ENCODE data around the gene TRIM28.
"Not testable (repeated sequence)": the region's sequence is repeated elsewhere in the genome, so short reads cannot be mapped to it uniquely, and the experiment has no call there.

TRIM28 gene
- long read RNA-seq, donor 1, transcript TRIM28-213 (4 exons, 714 nt), result minor isoform, 7 of 54 reads
- long read RNA-seq, donor 1, transcript TRIM28-201 (17 exons, 2,960 nt), result major isoform, 32 of 54 reads
- long read RNA-seq, donor 1, partial matches to known transcripts, result 15 of 54 reads
- long read RNA-seq, donor 1, other reads (novel, unspliced or antisense), result 0 of 54 reads
- long read RNA-seq, donor 2, transcript TRIM28-213 (4 exons, 714 nt), result minor isoform, 6 of 121 reads
- long read RNA-seq, donor 2, transcript TRIM28-201 (17 exons, 2,960 nt), result major isoform, 21 of 121 reads
- long read RNA-seq, donor 2, partial matches to known transcripts, result 34 of 121 reads
- long read RNA-seq, donor 2, other reads (novel, unspliced or antisense), result 57 of 121 reads
- long read RNA-seq, donor 3, transcript TRIM28-213 (4 exons, 714 nt), result minor isoform, 8 of 49 reads
- long read RNA-seq, donor 3, transcript TRIM28-201 (17 exons, 2,960 nt), result major isoform, 14 of 49 reads
- long read RNA-seq, donor 3, partial matches to known transcripts, result 27 of 49 reads
- long read RNA-seq, donor 3, other reads (novel, unspliced or antisense), result 0 of 49 reads
- long read RNA-seq, donor 4, transcript TRIM28-213 (4 exons, 714 nt), result minor isoform, 12 of 308 reads
- long read RNA-seq, donor 4, transcript TRIM28-201 (17 exons, 2,960 nt), result major isoform, 25 of 308 reads
- long read RNA-seq, donor 4, partial matches to known transcripts, result 249 of 308 reads
- long read RNA-seq, donor 4, other reads (novel, unspliced or antisense), result 19 of 308 reads
- long read RNA-seq, donor 5, transcript TRIM28-213 (4 exons, 714 nt), result minor isoform, 23 of 151 reads
- long read RNA-seq, donor 5, transcript TRIM28-201 (17 exons, 2,960 nt), result major isoform, 57 of 151 reads
- long read RNA-seq, donor 5, partial matches to known transcripts, result 64 of 151 reads
- long read RNA-seq, donor 5, other reads (novel, unspliced or antisense), result 5 of 151 reads
- long read RNA-seq, donor 6, transcript TRIM28-213 (4 exons, 714 nt), result minor isoform, 23 of 111 reads
- long read RNA-seq, donor 6, transcript TRIM28-201 (17 exons, 2,960 nt), result major isoform, 32 of 111 reads
- long read RNA-seq, donor 6, partial matches to known transcripts, result 54 of 111 reads
- long read RNA-seq, donor 6, other reads (novel, unspliced or antisense), result 0 of 111 reads
- long read RNA-seq, donor 7, transcript TRIM28-201 (17 exons, 2,960 nt), result major isoform, 50 of 258 reads
- long read RNA-seq, donor 7, transcript TRIM28-213 (4 exons, 714 nt), result minor isoform, 24 of 258 reads
- long read RNA-seq, donor 7, partial matches to known transcripts, result 177 of 258 reads
- long read RNA-seq, donor 7, other reads (novel, unspliced or antisense), result 0 of 258 reads
- long read RNA-seq, donor 8, transcript TRIM28-201 (17 exons, 2,960 nt), result major isoform, 32 of 74 reads
- long read RNA-seq, donor 8, transcript TRIM28-213 (4 exons, 714 nt), result minor isoform, 9 of 74 reads
- long read RNA-seq, donor 8, partial matches to known transcripts, result 29 of 74 reads
- long read RNA-seq, donor 8, other reads (novel, unspliced or antisense), result 0 of 74 reads

DNA sequence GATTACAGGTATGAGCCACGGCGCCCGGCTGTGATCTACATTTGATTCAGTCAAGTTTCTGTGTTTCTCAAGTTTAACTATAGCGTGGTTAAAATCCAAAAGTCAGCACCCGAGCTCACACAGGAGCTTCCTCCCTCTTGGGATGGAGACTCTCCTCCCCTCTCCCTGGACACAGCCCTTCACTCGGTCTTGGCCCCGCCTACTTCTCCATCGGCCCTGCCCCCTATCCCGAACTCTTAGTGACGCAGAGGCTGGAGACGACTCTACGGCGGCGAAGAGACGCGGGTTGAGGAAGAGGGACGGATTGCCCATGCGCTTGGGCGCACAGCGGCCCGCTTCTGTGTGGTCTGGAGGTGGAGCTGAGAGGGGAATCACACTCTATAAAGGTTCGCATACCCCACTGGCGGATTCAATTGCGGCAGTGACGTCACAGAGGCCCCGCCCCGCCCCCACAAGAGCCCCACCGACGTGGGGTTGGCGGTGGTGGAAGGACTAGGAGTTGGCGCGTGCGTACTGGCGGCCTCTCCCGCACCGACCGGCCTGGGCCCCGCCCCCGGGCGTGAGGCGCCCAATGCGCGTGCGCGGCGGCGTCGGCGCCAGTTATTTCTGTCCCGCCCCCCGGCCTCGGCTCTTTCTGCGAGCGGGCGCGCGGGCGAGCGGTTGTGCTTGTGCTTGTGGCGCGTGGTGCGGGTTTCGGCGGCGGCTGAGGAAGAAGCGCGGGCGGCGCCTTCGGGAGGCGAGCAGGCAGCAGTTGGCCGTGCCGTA, at the start of gene TRIM28:
Gene TRIM28 (plus strand): TSS at position 239 of the 765 bp plus-strand sequence. CDS start 694 bp downstream, outside the sequence.
- peak; percentile 98 for DNase-seq

DNA sequence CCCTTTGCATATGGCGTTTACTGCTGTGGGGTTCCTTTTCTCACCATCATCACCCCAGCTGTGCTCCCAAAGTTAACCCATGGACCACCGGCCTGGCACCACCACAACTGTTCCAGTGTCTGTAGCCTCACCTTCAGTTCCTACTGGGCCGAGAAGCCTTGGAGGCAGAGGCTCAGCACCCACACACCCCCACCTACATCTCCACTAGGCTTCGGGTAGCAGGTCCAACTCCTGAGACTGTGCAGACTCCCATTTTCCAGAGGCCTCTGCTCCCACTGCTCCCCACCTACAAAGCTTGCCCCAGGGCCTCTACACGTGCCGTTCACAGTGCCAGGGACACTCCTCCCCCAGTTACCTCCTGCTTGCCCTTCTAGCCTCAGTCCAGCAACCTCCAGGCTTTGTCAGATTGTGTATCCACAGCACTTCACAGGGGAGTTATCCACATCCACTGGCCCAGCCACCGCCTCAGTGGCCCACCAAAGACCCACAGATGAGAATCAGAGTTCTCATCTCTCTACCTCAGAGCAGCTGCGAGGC, 46.2 kb upstream of the TRIM28 start:
- DNase-seq, result no peak

- no peak for DNase-seq
Observed at GRCh38 chr19:58498316-58499020, 45.4 kb upstream of the TRIM28 start.

GRCh38 chr19:58499021-58499927, 44.6 kb upstream of the TRIM28 start:
- DNase-seq, result peak; percentile 83

GRCh38 chr19:58500242-58500641, 43.6 kb upstream of the TRIM28 start:
- no peak for DNase-seq

GRCh38 chr19:58507602-58508223, 36.2 kb upstream of the TRIM28 start:
- not testable (repeated sequence) for DNase-seq

DNA sequence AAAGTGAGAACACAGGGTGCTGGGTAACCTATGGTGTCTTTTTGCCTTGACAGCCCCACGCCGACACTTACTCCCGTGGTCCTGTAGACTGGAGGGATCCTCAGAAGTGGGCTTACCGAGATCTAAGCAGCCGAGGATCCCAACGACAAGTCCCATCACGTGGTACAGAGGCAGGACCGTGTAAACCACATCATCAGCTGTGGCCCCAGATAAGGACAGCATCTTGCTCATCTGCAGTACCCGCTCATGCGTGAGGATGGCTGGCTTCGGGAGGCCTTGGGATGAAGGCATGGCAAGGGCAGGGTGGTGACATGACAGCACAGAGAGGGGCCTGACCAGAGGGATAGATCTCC, 34.2 kb upstream of the TRIM28 start:
- no peak for DNase-seq

GRCh38 chr19:58510084-58510862, 33.6 kb upstream of the TRIM28 start:
- no peak for DNase-seq

DNA sequence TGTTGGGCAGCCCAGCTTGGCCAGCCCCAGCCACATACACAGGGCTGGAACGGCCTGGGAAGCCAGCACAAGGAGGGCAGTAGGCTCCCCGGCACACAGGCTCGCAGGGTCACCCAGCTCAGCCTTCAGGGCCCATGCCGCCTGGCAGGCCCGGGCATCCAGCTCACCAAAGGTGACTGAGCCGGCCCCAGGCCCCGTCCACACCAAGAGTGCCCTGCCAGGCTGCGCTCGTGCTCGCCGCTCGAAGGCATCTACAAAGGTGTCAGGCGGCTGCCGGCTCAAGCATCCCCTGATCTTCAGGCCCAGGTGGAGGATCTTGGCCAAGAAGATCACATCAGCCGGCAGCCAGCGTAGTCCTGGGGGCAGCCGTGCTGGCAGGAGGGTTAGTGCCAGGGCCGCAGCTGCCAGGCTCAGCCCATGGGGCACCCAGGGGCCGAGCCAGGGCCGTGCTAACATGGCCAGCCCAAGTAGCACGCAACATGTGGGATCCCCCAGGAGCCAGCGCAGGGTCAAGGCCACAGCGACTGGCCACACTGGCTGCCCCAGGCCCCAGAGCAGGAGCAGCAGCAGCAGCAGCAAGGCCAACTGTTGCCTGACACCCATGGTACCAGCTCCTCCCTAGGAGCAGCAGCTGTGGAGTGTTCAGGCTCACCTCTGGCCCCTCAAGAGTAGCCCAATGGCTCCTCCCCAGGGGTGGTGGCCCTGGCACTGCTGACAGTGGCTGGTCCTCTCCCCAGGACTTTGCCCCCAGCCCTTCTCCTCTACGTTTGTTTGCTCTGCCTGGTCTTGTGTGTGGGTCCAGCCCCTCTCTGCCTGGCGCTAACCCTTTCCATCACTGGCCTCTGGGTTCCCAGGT, 32.3 kb upstream of the TRIM28 start, which contains the start of gene SLC27A5:
Gene SLC27A5 (minus strand): TSS at position 640 of the 856 bp plus-strand sequence. CDS start 37 bp downstream, at position 603.
- no peak for DNase-seq

DNA sequence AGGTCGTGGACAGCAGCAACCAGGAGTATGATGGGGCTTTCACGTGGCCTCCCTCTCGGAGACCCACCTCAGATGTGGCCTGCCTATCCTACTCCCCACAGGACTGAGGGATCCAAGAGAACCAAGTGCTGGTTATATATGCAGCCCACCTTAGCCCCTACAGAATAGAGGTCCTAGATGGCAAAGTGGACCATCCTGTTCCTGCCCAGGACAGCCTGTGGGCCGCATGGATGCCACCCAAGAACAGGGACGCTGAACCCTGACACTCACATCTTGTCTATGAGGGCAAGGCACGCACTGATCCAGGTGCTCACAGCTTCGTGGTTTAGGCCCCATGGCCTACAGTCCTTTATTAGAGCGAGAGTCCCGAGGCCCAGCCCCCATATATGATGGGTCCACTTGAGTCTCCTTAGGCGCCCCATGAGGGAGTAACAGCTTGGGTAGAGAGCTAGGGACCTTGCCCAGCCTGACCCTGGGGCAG, 30.6 kb upstream of the TRIM28 start:
- DNase-seq, result no peak

DNA sequence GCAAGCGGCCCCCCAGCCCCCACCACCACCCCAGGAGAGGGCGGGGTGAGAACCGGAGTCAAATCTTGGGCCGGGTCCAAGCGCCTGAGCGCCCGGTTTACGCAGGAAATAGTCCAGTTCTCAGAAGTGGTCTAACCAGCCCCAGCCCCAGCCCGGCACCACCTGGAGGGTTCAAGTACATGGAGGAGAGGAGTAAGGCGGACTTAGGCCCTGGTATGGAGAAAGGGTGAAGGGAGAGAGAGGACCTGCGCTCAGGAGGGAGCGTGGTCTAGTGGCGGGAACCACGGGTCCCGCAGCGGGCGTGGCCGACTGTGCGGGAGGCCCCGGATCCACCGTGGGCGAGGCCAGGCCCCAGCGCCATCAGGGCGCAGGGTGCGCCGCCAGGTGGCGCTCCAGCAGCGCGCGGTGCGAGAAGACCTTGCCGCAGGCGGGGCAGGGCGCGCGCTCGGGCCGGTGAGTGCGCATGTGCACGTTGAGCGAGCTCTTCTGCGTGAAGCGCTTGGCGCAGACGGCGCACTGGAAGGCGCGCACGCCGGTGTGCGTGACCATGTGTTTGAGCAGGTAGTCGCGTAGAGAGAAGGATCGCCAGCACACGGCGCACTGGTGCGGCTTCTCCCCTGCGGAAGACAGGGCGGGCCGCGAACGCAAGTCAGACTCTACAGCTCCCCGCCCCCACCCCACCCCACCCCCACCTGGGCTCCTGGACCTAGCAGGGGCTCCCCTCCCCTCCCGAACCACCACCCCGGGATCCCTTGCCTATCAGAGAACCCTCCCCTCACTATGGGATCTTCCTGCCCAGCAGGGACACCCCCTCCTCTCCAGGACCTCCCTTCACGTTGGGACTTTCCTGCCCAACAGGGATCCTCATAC, 29.9 kb upstream of the TRIM28 start:
- DNase-seq, result peak; percentile 88

DNA sequence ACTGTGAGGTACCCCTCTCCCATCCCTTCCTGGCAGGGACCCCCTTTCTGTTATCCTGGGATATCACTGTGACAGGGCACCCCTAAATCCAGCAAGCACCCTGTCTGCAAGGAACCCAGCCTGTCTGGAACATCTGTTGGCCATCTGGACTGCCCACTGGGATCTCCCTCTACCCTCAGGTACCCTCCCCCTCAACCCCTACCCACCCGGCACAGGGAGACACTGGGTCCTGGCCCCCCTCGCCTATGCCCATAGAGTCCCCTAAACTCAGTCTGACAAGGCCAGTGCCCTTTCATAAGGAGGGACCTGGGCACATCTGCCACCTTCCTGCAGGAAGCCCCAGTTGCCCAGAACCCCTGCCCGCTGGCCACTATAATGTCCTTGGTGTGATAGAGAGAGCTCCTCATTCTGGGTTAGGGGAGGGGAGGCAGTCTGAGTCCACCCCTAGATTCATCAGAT, 29.3 kb upstream of the TRIM28 start:
- no peak for DNase-seq

- DNase-seq, result no peak
Observed at GRCh38 chr19:58515259-58515658, 28.6 kb upstream of the TRIM28 start.

- DNase-seq, result no peak
Observed at GRCh38 chr19:58516246-58516836, 27.5 kb upstream of the TRIM28 start.

Data from right kidney (tissue), 9 donors.